ENCODE measurements around the gene CHI3L2.

CHI3L2 gene

DNA sequence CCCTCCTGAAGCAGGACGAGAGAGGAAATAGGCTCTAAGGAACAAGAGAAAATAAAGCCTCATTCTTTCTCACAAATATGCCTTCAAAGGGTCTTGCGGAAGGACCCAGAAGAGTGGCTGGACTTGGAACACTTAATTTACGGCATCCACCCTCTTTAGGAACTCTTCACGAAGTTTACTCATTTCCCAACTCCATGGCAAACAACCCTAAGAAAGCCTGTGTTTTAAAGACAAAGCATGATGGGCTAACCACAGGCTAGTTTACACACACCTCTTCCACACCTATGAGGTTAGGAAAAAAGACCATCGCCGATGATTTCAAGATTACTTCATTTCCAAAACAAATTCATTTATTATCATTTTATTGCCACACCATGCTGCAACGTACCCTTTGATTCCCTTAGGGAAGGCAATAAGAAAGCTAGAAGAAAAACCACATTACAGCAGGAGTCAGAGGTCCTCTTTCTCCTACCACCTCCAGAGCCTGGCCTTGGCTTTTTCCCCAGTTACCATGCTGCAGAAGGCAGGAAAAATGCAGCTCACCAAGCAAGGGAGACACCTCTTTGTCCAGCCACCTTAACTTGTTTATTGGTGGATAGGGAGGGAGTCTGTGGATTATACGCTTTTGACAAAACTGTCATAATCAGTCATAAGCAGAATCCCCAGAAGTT is 29.6 kb downstream of the CHI3L2 start:
- no peak for DNase-seq

DNA sequence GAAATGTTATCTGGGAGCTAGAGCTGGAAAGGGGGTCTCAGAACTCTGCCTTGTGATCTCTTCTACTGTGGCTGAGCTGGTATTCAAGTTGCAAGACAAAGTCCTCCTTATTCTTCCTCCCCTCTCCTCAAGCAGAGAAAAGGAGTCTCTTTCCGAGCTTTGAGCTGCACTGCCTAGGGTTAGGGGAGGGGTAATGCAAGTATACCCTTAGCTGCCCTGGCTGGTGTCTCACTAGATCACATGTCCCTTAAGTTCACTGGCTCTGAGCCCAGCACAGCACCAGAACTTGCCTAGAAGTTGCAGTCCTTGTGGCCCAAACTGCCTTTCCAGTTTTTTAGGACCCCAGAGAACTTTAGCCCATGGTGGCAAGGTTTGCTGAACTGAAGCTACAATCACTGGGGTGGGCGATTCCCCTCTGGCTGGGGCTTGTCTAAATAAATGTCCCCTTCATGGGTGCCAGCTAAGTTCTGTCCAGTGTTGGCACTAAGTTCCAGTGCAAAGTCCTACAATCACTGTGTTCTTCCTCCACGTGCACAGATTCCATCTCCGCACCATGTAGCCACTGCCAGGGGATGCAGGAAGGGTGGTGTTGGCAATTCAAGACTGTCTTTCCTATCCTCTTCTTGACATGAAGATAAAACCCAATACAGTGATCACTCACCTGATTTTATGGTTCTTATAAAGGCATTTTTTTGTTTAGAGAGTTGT is 40.4 kb downstream of the CHI3L2 start:
- no peak for DNase-seq

DNA sequence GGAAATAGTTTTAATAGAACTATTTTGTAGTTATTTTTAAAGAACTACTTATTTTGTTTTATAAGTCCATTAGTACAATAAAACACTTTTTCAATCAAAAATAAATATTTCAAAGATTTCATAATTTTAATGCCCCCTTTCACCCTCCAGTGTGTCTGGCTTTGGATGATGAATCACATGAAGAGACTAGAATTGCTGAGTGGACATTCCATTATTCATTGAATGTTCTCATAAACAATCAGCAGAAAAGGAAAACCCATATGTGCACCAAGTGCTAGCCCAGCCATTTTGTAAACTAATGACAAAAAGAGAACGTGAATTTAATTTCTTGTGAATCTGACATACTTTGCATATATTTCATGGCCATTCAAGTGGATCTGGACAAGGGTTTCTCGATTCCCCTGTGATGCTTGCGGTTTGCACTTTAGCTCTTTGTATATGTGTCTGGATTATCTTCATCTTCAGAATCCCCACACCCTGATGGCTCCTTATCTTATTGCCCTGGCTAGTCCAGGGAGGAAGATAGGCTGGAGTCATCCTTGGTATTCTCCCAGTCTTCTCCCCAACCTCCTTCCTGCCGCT is 42.4 kb downstream of the CHI3L2 start:
- DNase-seq = no peak

DNA sequence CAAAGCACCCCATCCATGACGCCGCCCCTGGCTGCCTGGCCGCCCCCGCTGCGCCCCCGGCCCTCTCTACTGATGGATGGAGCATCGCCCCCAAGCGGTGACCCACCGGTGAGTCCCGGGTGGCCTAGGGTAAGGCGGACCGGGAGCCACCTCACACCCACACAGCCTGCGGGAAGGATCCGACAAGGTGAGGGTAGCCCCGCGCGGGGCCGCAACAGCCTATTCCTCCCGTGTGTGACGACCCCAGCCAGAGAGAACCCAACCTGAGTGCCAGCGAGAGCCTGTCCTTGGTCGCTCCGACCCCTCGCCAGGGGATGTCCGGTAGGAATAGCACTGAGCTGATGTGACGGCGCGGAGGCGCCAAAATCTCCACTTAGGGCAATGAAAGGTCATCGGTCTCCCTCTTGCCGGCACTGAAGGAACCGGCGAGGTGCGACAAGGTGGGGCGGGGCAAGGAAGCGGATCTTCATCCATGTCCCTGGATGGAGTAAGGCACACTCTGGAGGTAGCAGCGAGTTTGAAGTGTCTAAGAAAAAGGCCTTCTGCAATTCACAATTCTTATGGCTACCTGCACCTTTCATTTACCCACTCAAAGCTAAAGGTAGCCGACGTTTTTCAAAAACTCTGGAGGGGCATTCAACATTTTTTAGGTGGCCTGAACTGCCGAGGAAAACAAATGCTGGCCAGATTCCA is 43.4 kb downstream of the CHI3L2 start:
- DNase-seq = no peak

DNA sequence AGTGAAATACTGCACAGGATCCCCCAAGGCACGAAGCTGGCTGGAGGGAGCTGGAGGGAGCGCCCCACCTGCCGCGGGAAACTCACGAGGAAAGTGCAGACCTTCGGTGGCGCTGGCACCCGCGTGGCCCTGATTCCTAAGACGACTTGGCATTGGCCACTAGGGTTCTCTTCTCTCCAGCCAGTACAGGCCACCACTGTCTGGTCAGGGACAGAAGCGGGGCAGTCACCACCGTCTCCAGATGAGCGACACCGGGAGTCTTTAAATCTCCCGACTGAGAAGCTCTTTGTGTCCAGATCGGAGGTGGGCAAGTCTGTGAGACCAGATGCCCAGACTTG is 43.9 kb downstream of the CHI3L2 start:
- no peak for DNase-seq

DNA sequence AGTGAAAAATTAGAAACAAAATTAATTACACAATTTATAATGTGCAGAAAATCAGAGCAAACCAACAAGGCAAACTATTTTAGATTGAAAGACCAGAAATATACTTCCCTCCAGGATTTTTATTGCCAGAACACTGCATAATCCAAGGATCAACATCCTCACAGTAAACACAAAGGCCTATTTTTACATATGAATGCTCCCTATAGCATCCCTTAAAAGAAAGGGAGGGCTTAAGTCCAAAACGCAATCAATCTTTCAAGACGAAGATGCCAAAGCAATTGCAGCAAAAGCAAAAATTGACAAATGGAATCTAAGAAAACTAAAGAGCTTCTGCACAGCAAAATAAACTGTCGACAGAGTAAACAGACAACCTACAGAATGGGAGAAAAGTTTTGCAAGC is 44.6 kb downstream of the CHI3L2 start:
- no peak for DNase-seq

DNA sequence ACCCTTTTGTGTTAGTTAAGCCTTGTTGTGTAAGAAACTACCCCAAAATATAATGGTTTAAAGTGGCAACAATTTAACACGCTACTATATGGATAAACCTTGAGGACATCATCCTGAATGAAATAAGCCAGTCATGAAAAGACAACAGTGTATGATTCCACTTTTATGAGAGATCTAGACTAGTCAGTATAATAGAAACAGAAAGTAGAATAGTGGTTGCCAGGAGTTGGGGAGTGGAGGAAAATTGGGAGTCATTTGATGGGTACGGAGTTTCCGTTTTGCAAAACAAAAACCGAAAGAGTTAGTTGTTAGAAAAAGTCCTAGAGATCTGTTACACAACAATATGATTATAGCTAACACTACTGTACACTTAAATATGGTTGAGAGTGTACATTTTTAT is 47.1 kb downstream of the CHI3L2 start:
- no peak for DNase-seq

DNA sequence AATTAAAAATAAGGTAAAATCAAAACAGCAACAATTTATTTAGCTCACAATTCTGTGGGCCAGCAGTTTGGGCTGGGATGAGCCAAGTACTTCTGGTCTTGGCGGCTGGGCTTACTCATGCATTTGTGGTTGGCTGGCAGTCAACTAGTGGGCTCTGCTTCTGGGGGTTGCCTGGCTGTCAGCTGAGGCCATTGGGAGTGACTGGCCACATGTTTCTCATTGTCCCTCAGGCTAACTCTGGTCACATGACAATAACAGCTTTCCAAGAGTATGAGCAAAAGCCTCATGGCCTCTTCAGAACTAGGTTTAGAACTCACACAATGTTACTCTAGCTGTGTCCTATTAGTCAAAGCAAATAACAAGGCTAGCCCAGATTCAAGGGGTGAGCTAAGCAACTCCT is 47.6 kb downstream of the CHI3L2 start:
- peak; percentile 54 for DNase-seq

DNA sequence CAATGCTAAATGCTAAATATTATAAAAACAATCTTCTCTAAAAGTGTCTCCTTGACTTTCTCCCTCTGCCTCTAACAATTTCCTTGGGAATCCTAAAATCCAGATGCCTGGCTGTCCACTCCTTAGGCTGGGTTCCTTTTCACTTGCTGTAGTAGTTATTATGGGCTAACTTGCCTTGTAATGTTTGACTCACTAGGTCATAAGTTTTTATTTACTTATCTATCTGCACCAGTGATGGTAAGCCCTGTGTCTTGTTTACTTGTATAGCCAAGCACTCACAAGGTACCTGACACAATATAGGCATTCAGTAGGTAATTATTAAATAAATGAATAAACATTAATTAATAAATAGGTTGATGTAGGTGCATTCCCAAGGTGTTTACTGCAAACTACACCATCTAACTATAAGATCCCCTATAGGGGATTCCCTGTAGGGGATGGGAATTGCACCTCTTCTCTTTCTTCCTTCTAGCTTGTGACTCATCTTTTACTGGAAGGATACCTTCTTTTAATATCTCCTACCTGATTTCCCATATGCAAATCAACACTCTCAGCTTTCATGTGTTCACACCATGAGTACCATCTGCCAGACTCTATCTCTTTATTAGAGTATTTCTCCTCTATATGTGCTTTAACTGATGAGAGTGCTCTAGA is 48.4 kb downstream of the CHI3L2 start:
- no peak for DNase-seq

DNA sequence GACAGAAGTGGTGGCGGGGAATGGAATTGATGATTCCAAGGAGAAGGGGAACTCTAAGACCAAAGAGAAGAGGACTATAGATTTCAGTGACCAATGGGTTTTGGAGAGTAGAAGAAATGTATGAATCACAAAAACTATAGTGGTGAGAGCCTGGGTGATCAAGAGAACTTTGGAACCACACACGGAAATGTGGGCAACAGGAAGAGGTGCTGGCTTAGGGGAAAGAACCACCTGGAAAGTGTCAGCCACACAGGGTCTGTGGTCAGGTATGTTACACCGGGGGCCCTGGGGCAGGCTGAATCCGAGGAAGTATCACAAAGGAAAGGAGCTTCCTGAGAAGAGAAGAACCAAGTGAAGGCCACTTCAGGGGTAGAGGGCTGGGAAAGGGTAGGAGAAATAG is 51.6 kb downstream of the CHI3L2 start:
- no peak for DNase-seq

DNA sequence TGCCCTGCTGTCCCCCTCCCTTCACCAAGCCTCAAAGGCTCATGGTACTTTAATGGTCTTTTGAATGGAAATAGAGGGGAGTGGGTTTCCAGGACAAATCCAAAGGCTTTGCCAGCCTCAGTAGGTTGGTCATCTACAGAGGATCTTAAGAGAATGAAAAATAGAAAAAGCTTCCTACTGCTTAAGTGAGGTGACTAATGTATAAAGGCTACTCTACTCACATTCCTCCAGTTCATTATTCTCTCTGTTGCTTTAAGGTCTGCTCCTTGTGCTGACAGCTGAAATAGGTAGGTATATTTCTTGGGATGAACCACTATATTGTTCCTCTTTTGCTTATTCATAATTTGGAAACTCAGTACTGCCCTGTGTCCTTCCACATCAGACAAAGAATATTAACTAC is 52.8 kb downstream of the CHI3L2 start:
- no peak for DNase-seq

DNA sequence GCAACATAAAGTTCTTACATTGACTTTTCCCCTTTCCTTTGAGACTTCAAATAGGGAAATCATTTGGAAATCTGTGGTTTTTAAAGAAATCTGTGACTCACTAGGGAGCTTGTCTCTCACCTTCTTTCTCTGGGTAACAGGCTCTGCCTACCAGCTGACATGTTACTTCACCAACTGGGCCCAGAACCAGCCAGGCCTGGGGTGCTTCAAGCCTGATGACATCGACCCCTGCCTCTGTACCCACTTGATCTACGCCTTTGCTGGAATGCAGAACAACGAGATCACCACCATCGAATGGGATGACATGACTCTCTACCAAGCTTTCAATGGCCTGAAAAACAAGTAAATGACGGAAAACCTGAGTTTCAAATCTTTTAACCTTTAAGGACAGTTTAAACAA is 53.9 kb downstream of the CHI3L2 start:
- DNase-seq = no peak

DNA sequence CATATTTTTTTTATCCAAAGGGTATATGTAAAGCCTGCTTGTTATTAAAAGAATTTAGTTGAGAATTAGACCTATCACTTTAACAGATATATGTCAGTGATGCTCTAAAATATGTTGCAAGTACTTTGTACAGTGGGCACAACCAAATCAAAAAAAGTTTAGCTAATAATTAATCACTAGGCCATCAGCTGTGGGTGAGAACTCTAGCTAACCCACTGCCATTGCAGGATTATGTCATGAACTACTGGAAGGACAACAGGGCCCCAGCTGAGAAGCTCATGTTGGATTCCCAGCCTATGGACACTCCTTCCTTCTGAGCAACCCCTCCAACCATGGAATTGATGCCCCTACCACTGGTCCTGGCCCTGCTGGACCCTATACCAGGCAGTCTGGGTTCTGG is 56.3 kb downstream of the CHI3L2 start:
- no peak for DNase-seq

DNA sequence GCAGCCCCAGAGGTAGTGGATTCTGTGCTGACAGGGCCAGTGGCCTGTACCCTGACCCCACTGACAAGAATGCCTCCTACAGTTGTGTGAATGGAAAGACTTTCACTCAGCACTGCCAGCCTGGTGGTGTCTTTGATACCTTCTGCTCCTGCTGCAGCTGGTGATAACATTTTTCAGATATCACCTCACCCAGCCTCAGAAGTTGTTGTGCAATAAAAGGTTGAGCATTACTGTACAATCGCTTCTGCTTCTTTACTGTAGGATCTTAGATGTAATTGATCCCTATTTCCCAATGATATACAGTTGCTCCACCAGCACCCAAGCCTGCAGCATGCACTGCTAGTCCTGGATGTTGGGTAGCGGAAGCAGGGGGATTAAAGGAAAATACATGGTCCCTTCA is 58.4 kb downstream of the CHI3L2 start:
- DNase-seq = no peak

DNA sequence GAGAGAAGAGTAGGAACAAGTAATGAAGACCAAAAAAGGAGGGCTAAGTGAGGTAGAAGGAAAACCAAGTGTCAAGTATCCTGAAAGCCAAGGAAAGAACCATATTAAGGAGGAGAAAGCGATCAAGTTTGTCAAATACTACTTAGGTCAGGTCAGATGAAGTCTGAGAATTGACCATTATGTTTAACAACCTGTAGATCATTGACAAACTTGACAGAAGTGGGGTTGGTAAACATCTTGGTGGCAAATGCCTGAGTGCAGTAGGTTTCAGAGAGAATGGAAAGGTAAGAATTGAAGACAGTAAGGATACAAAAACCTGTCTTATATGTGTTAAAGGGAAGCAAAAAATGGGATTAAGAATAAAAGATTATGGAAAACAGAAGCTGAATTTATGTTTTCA is 59.4 kb downstream of the CHI3L2 start:
- DNase-seq = no peak

DNA sequence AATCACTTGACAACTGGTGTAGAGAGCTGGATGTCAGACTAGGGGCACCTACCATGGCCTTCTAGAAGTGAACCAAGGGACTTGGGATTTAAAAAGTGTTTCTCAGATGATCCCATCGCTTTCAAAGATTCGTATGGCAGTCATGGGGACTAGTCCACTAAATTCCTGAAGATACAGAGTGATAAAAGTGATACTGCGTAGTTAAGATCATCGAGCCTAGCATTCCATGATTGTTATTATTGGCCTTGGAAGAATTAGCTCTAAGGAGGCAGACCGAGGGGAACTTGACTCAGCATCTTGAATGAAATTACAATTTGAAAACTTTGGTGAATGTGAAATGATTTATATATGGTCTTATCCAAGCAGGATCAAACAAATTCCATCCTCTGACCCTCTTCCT is 61.9 kb downstream of the CHI3L2 start:
- DNase-seq = no peak

DNA sequence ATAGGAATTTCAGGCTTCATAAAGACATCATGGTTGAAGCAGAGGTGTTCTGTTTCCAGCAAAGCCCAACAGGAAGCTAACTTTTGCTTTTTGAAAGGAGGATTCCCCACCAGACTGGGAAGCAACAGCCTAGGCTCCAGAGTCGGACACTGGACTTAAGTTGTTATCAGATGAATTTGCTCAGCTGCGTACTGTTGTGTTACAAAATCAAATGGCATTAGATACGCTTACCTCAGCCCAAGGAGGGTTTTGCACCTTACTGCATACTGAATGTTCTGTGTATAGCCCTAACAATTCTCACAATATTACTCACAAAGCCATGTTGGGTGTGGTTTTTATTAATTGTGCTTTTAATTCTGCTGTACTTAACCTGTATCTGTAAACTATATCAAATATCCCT is 62.6 kb downstream of the CHI3L2 start:
- DNase-seq = no peak

DNA sequence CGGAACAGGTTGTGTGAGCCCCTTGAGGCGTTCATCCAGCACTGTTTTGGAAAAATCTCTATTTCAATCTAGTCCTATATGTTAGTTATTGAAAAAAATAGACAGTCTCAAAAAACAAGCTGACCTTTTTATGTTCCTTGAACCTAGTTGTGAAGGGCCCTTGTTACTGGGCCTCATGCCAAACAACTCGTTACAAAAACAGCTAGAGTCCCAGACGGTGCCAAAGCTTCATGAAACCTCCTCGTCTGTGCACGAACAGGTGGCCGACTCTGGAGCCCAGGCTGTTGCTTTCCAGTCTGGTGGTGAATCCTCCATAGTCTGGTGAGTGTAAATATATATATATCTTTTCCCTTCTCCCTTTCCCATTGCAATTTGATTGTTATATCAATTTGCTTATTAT is 63.1 kb downstream of the CHI3L2 start, which contains the start of gene CHIA:
CHIA (plus strand) TSS at position 222 of the 400 bp plus-strand sequence. CDS start 19,617 bp downstream, outside the sequence.
- DNase-seq = no peak
